Midbrain (tissue), 1 donor: Measurements from ENCODE around the gene SPTAN1.
"Not testable (repeated sequence)": the region's sequence is repeated elsewhere in the genome, so short reads cannot be mapped to it uniquely, and the experiment has no call there.

Source experiments
- DNase-seq: peaks from one replicate; lab custom pipeline; 2025; lab: John Stamatoyannopoulos, UW

The SPTAN1 gene

GRCh38 chr9:128632486-128632885 lies 80.1 kb downstream of the SPTAN1 start:
- no peak for DNase-seq

- DNase-seq, result no peak
Measured at GRCh38 chr9:128633057-128633456, 80.7 kb downstream of the SPTAN1 start.

GRCh38 chr9:128633601-128634000 lies 81.2 kb downstream of the SPTAN1 start:
- DNase-seq, result no peak

GRCh38 chr9:128634111-128634510 lies 81.7 kb downstream of the SPTAN1 start:
- no peak for DNase-seq

GRCh38 chr9:128634651-128635262 lies 82.4 kb downstream of the SPTAN1 start:
- no peak for DNase-seq

GRCh38 chr9:128635266-128636023 lies 83.1 kb downstream of the SPTAN1 start:
- no peak for DNase-seq

GRCh38 chr9:128636024-128636390 lies 83.6 kb downstream of the SPTAN1 start:
- no peak for DNase-seq

GRCh38 chr9:128636556-128637530 lies 84.5 kb downstream of the SPTAN1 start:
- DNase-seq, result no peak

- no peak for DNase-seq
Measured at GRCh38 chr9:128637656-128638055, 85.3 kb downstream of the SPTAN1 start.

GRCh38 chr9:128638580-128638979 lies 86.2 kb downstream of the SPTAN1 start:
- no peak for DNase-seq

GRCh38 chr9:128640603-128641002 lies 88.2 kb downstream of the SPTAN1 start:
- no peak for DNase-seq

- no peak for DNase-seq
Measured at GRCh38 chr9:128642675-128643245, 90.4 kb downstream of the SPTAN1 start.

- no peak for DNase-seq
Measured at GRCh38 chr9:128643519-128644300, 91.3 kb downstream of the SPTAN1 start.

GRCh38 chr9:128648206-128648605 lies 95.8 kb downstream of the SPTAN1 start:
- DNase-seq, result not testable (repeated sequence)

- DNase-seq, result no peak
Measured at GRCh38 chr9:128651798-128652197, 99.4 kb downstream of the SPTAN1 start.

- DNase-seq, result no peak
Measured at GRCh38 chr9:128653908-128654307, 101.5 kb downstream of the SPTAN1 start.

GRCh38 chr9:128654481-128654880 lies 102.1 kb downstream of the SPTAN1 start:
- no peak for DNase-seq

GRCh38 chr9:128656416-128657343 lies 104.3 kb downstream of the SPTAN1 start, which contains the start of gene DYNC2I2:
DYNC2I2 (minus strand) TSS chr9:128656847; CDS start chr9:128656726, 121 bp downstream.
- peak; percentile 93 for DNase-seq

GRCh38 chr9:128657344-128657704 lies 104.9 kb downstream of the SPTAN1 start:
- DNase-seq, result no peak

- DNase-seq, result no peak
Measured at GRCh38 chr9:128657796-128658195, 105.4 kb downstream of the SPTAN1 start.
